Measurements from ENCODE around the gene ZNF358. TPM values are rescaled to one million over a fixed set of nuclear protein-coding genes. Genes with fewer than 3 reads are reported as not detected.

Gene ZNF358
- total RNA-seq, 1 donor from 2014 or later: 16.9 TPM

- intact Hi-C loops (cut with micrococcal nuclease): no loop called here
- DNase-seq: no peak
- CTCF ChIA-PET: interaction anchor here (1.8 kb wide), 1 partner anchor 10 kb away, joined by 7 read pairs; no protein-coding TSS in a partner anchor
- ATAC-seq (ENCODE audit: low read depth): no peak
- Mint-ChIP-seq H3K9me3 (no peaks in the 10 kb centered on the region), H3K27ac (no peak overlapping the region), H3K4me3 (no peak overlapping the region), H3K4me1 (no peaks in the 10 kb centered on the region), H3K36me3 (ENCODE audit: low read depth) (peaks cover 55% of the 10 kb centered on the region), H3K27me3 (no peaks in the 10 kb centered on the region)
- POLR2A ChIA-PET: no interaction called here
- TF ChIP-seq CTCF (IDR thresholded peaks at IDR 0.05): no peak
Measured at GRCh38 chr19:7559102-7559501, 43.2 kb downstream of the ZNF358 start.

DNA sequence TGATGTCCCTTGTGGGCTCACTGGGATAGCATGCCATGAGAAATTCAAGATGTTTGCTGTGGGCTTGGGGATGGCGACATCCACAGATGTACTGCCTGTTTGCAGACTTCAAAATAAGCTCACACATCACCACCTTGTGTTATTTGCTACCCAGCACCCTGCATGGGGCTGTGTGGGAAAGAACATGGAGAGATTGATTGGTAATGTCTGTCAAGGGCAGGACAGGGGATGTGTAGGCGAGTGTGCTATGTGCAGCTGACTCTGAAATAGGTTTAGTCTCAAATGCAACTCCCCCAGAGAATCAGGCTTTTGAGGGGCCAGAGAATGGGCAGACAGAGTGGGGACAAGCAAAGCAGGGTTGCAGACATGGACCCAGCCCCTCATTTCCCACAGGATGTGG is 44.4 kb downstream of the ZNF358 start:
- Mint-ChIP-seq H3K9me3 (no peaks in the 10 kb centered on the region), H3K4me3 (no peak overlapping the region), H3K4me1 (no peaks in the 10 kb centered on the region), H3K27ac (no peak overlapping the region), H3K27me3 (no peaks in the 10 kb centered on the region), H3K36me3 (ENCODE audit: low read depth) (peaks cover 51% of the 10 kb centered on the region)
- TF ChIP-seq CTCF (IDR thresholded peaks at IDR 0.05): no peak
- ATAC-seq (ENCODE audit: low read depth) (no peak), DNase-seq (no peak)
- CTCF ChIA-PET: interaction anchor here (1.8 kb wide), 1 partner anchor 9 kb away, joined by 7 read pairs; no protein-coding TSS in a partner anchor
- POLR2A ChIA-PET: interaction anchor here (0.5 kb wide), 2 partner anchors 206 to 222 kb away, joined by 3 to 6 read pairs; no protein-coding TSS in a partner anchor
- intact Hi-C loops (cut with micrococcal nuclease): no loop called here

GRCh38 chr19:7561325-7561724 is 45.4 kb downstream of the ZNF358 start:
- peaks cover 44% of the 10 kb centered on the region for H3K36me3 Mint-ChIP-seq (ENCODE audit: low read depth)
- H3K27me3 Mint-ChIP-seq: no peaks in the 10 kb centered on the region

DNA sequence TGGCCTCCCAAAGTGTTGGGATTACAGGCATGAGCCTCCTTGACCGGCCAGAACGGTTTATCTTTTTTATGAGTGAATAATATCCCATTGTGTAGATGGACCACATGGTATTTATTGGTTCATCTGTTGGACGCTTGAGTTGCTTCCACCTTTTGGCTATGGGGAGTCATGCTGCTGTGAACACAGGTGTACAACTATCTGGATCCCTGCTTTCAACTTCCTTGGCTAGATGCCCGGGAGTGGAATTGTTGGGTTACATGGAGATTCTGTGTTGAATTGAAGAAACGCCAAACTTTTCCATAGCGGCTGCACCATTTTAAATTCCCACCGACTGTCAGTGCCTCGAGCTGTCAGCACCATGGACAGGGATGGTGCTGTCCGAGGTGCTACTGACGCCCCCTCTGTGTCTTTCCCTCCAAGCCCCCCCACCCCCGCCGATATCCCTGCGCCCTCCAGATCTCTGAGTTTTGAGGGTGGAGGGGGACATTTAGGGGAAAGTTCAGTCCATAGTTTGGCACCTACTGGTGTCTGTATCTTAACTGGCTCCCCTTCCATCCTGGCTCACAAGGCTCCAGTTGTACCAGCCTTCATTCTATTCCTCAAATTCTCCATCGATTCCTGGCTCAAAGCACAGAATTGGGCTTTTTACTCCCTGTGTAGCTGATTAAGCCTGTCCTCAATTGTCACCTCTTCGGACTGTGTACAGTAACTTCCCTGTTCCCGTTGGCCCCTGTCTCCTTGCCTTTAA is 46.9 kb downstream of the ZNF358 start:
- no peaks in the 10 kb centered on the region for H3K27me3 Mint-ChIP-seq
- ATAC-seq (ENCODE audit: low read depth) (no peak), DNase-seq (no peak)
- intact Hi-C loops (cut with micrococcal nuclease): no loop called here
- ChIA-PET POLR2A (interaction anchor here (1.1 kb wide), 1 partner anchor 490 kb away, joined by 3 read pairs; no protein-coding TSS in a partner anchor), CTCF (no interaction called here)
- peaks cover 29% of the 10 kb centered on the region for H3K36me3 Mint-ChIP-seq (ENCODE audit: low read depth)
- no peaks in the 10 kb centered on the region for H3K9me3 Mint-ChIP-seq
- H3K4me1 Mint-ChIP-seq: no peaks in the 10 kb centered on the region
- H3K27ac Mint-ChIP-seq: no peak overlapping the region
- H3K4me3 Mint-ChIP-seq: no peak overlapping the region
- no peak for TF ChIP-seq CTCF (IDR thresholded peaks at IDR 0.05)

More at GRCh38 chr19:7561325-7561724, 45.4 kb downstream of the ZNF358 start:
- ChIA-PET POLR2A (no interaction called here), CTCF (no interaction called here)
- no peak for ATAC-seq (ENCODE audit: low read depth)
- no peak for TF ChIP-seq CTCF (IDR thresholded peaks at IDR 0.05)
- no peak overlapping the region for H3K27ac Mint-ChIP-seq
- no peak overlapping the region for H3K4me3 Mint-ChIP-seq
- no peaks in the 10 kb centered on the region for H3K9me3 Mint-ChIP-seq
- no peak for DNase-seq
- intact Hi-C loops (cut with micrococcal nuclease): no loop called here
- H3K4me1 Mint-ChIP-seq: no peaks in the 10 kb centered on the region

DNA sequence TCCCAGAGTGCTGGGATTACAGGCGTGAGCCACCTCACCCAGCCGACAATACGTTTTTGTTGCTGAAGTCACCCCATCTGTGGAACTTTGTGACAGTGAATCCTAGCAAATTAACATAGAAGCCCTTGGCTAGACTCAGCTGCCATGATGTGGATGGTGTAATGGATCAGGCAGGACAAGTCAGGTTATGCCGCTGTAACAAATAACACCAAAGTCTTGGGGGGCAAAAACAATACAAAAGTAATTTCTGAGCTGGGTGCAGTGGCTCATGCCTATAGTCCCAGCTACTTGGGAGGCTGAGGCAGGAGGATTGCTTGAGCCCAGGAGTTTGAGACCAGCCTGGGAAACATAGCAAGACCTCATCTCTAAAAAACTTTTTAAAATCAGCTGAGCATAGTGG is 49.0 kb downstream of the ZNF358 start:
- Mint-ChIP-seq H3K36me3 (ENCODE audit: low read depth) (peaks cover 12% of the 10 kb centered on the region), H3K27me3 (no peaks in the 10 kb centered on the region), H3K27ac (no peak overlapping the region), H3K4me3 (no peak overlapping the region), H3K9me3 (no peaks in the 10 kb centered on the region), H3K4me1 (peaks cover 2% of the 10 kb centered on the region)
- TF ChIP-seq CTCF (IDR thresholded peaks at IDR 0.05): no peak
- DNase-seq (no peak), ATAC-seq (ENCODE audit: low read depth) (no peak)
- intact Hi-C loops (cut with micrococcal nuclease): loop anchor here (5.0 kb wide), 1 partner anchor 377 kb away; the partner anchor contains the start of gene TIMM44
- POLR2A ChIA-PET: no interaction called here
- CTCF ChIA-PET: interaction anchor here (1.4 kb wide), 1 partner anchor 436 kb away, joined by 3 read pairs; no protein-coding TSS in a partner anchor
